SU-DHL-6 (cell line): Measurements from ENCODE around the gene WASL.

Source experiments
- EZH2phosphoT487 ChIP-seq: fragments of 200-600 bp; sonication (generic), shearing (Covaris generic); conservative IDR thresholded peaks from 2 replicates; pipeline ENCODE4 v1.6.1; 2018; ENCODE audit warnings: mild to moderate bottlenecking, antibody characterized with exemption, low read length, moderate library complexity, mixed read lengths
- TF ChIP-seq, protein P1 (sequence below): fragments of 200-600 bp; sonication (generic); IDR thresholded peaks from one replicate; pipeline ENCODE4 v1.5.1; 2017; ENCODE audit warnings: antibody characterized with exemption, mild to moderate bottlenecking, low read length, moderate library complexity; ENCODE audit not compliant: insufficient read depth, poor library complexity, severe bottlenecking

DNA sequence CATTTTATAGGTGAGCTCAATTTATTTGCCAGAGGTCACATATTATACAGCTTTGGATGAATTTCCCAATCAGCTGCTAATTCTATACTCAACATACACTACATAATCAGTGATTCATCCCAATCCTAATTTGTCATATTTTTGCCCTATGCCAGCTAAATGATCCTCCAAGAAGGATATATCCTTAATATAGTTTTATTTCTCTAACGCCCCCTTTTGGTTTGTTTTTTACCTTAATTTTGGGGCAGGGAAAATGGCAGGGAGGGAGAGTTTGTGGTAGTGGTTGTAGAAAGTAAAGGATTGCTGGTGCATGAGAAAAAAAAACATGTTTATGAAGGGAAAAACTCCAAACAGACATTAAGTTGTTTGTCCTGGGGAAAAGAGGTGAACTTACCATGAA is 31.9 kb downstream of the WASL start:
- TF ChIP-seq, protein P1, sequence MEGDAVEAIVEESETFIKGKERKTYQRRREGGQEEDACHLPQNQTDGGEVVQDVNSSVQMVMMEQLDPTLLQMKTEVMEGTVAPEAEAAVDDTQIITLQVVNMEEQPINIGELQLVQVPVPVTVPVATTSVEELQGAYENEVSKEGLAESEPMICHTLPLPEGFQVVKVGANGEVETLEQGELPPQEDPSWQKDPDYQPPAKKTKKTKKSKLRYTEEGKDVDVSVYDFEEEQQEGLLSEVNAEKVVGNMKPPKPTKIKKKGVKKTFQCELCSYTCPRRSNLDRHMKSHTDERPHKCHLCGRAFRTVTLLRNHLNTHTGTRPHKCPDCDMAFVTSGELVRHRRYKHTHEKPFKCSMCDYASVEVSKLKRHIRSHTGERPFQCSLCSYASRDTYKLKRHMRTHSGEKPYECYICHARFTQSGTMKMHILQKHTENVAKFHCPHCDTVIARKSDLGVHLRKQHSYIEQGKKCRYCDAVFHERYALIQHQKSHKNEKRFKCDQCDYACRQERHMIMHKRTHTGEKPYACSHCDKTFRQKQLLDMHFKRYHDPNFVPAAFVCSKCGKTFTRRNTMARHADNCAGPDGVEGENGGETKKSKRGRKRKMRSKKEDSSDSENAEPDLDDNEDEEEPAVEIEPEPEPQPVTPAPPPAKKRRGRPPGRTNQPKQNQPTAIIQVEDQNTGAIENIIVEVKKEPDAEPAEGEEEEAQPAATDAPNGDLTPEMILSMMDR, result no peak
- no peak for TF ChIP-seq EZH2phosphoT487
